Measurements from ENCODE around the gene NYNRIN.

- TF ChIP-seq CTCF (IDR thresholded peaks at IDR 0.05; ENCODE audit: poor library complexity, severe bottlenecking) (no peak), SMC3 (conservative IDR thresholded peaks at IDR 0.05; ENCODE audit: poor library complexity) (no peak), MXI1 (conservative IDR thresholded peaks at IDR 0.05; ENCODE audit: poor library complexity, severe bottlenecking) (no peak), EP300 (conservative IDR thresholded peaks at IDR 0.05; ENCODE audit: poor library complexity, severe bottlenecking) (no peak), EZH2 (IDR thresholded peaks at IDR 0.05; ENCODE audit: borderline replicate concordance, insufficient read depth, low read length, poor library complexity, severe bottlenecking) (no peak), REST (IDR thresholded peaks at IDR 0.05; ENCODE audit: borderline replicate concordance) (no peak)
Measured at GRCh38 chr14:24355009-24355408, 43.8 kb upstream of the NYNRIN start.

All from neural cell (in vitro differentiated cells).